Measurements from ENCODE around the gene AMBP. TPM values are rescaled to one million over a fixed set of nuclear protein-coding genes. Genes with fewer than 3 reads are reported as not detected.
"Not testable (repeated sequence)": the region's sequence is repeated elsewhere in the genome, so short reads cannot be mapped to it uniquely, and the experiment has no call there.

Gene AMBP
- total RNA-seq, 1 experiment from 2014 or later = 0.26 TPM

- no peak for DNase-seq
- Histone ChIP-seq H3K36me3 (no peaks in the 10 kb centered on the region), H3K4me3 (no peak overlapping the region), H3K9me3 (no peaks in the 10 kb centered on the region), H3K27me3 (no peaks in the 10 kb centered on the region)
These were observed 6.4 kb upstream of the AMBP start for GRCh38 chr9:114084282-114085073.

GRCh38 chr9:114083666-114084065 is 5.6 kb upstream of the AMBP start:
- H3K9me3 ChIP-seq = no peaks in the 10 kb centered on the region
- no peaks in the 10 kb centered on the region for H3K36me3 ChIP-seq
- DNase-seq = no peak
- H3K4me3 ChIP-seq = no peak overlapping the region
- no peaks in the 10 kb centered on the region for H3K27me3 ChIP-seq

- H3K27me3 ChIP-seq, H3K9me3 ChIP-seq, H3K36me3 ChIP-seq, H3K4me3 ChIP-seq, DNase-seq: not testable (repeated sequence)
These were observed 4.8 kb upstream of the AMBP start for GRCh38 chr9:114082763-114083412.

- Histone ChIP-seq H3K4me3 (no peak overlapping the region), H3K36me3 (no peaks in the 10 kb centered on the region), H3K9me3 (no peaks in the 10 kb centered on the region), H3K27me3 (no peaks in the 10 kb centered on the region)
- peak; percentile 74 for DNase-seq
These were observed 4.1 kb upstream of the AMBP start for GRCh38 chr9:114082017-114082762.

GRCh38 chr9:114081441-114082016 is 3.4 kb upstream of the AMBP start:
- no peak for DNase-seq
- Histone ChIP-seq H3K36me3 (no peaks in the 10 kb centered on the region), H3K4me3 (no peak overlapping the region), H3K9me3 (no peaks in the 10 kb centered on the region), H3K27me3 (no peaks in the 10 kb centered on the region)

GRCh38 chr9:114080773-114081440 is 2.8 kb upstream of the AMBP start:
- Histone ChIP-seq H3K4me3 (no peak overlapping the region), H3K27me3 (no peaks in the 10 kb centered on the region), H3K36me3 (no peaks in the 10 kb centered on the region), H3K9me3 (no peaks in the 10 kb centered on the region)
- DNase-seq = no peak

GRCh38 chr9:114080195-114080772 is 2.2 kb upstream of the AMBP start:
- Histone ChIP-seq H3K36me3 (no peaks in the 10 kb centered on the region), H3K9me3 (no peaks in the 10 kb centered on the region), H3K4me3 (no peak overlapping the region), H3K27me3 (no peaks in the 10 kb centered on the region)
- DNase-seq = no peak

- Histone ChIP-seq H3K27me3 (no peaks in the 10 kb centered on the region), H3K9me3 (no peaks in the 10 kb centered on the region), H3K4me3 (no peak overlapping the region), H3K36me3 (no peaks in the 10 kb centered on the region)
- DNase-seq = no peak
These were observed 669 bp upstream of the AMBP start for GRCh38 chr9:114078781-114079156.

- DNase-seq = no peak
- no peaks in the 10 kb centered on the region for H3K9me3 ChIP-seq
- H3K36me3 ChIP-seq = no peaks in the 10 kb centered on the region
- H3K4me3 ChIP-seq = no peak overlapping the region
- no peaks in the 10 kb centered on the region for H3K27me3 ChIP-seq
These were observed 800 bp downstream of the AMBP start for GRCh38 chr9:114077162-114077837.

GRCh38 chr9:114076237-114077161 is 1.6 kb downstream of the AMBP start:
- no peaks in the 10 kb centered on the region for H3K27me3 ChIP-seq

GRCh38 chr9:114075602-114076001 is 2.5 kb downstream of the AMBP start:
- H3K4me3 ChIP-seq = no peak overlapping the region
- no peaks in the 10 kb centered on the region for H3K27me3 ChIP-seq
- H3K36me3 ChIP-seq = no peaks in the 10 kb centered on the region
- no peak for DNase-seq
- H3K9me3 ChIP-seq = no peaks in the 10 kb centered on the region

More at GRCh38 chr9:114076237-114077161, 1.6 kb downstream of the AMBP start:
- no peak for DNase-seq
- Histone ChIP-seq H3K36me3 (no peaks in the 10 kb centered on the region), H3K4me3 (no peak overlapping the region), H3K9me3 (no peaks in the 10 kb centered on the region)

GRCh38 chr9:114072184-114073140 is 5.6 kb downstream of the AMBP start:
- peak; percentile 87 for DNase-seq
- Histone ChIP-seq H3K27me3 (no peaks in the 10 kb centered on the region), H3K9me3 (no peaks in the 10 kb centered on the region), H3K4me3 (no peak overlapping the region), H3K36me3 (no peaks in the 10 kb centered on the region)

- Histone ChIP-seq H3K4me3 (no peak overlapping the region), H3K36me3 (no peaks in the 10 kb centered on the region), H3K27me3 (no peaks in the 10 kb centered on the region), H3K9me3 (no peaks in the 10 kb centered on the region)
- DNase-seq = no peak
These were observed 6.8 kb downstream of the AMBP start for GRCh38 chr9:114071197-114071795.

Data from MG63 (cell line).